ENCODE data around the gene BRS3. TPM values are rescaled to one million over a fixed set of nuclear protein-coding genes. Genes with fewer than 3 reads are reported as not detected.

Gene BRS3
- total and polyA plus RNA-seq, 9 of the 15 experiments (the other 6 are each of a cell fraction or from before 2014, with no cell fraction given): not detected

DNA sequence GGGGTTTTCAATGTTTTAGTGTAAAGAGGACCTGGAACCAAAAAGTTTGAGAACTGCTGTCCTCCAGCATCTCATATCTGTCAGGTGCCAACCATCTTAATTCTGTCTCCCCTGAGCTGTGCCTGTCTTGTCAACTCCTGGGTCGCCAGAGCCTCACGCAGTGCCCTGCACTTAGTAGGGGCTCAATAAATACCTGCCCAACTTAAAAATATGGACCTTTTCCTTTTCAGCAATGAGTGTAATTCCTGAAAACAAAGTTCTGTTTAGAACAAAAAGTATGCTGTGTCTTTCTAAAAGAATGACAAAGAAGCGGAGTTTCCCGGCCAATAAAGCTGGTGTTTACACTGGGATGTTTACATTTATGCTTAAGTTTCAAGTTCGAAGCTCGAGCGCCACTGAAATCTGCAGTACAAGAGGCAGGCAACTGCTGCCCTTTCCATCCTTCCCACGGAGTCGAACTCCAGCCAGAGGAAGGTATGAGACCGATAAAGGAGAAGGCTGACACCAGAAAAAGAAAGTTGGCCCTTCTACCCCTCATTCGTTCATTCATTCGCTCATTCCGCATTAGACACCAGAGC, 8.5 kb downstream of the BRS3 start:
- intact Hi-C loops (cut with micrococcal nuclease) (loop anchor here (5.0 to 10.0 kb wide), 3 partner anchors 186 to 331 kb away; no protein-coding TSS in a partner anchor), in situ Hi-C loops (cut with MboI) (no loop called here)
- Histone ChIP-seq H4K20me1 (replicated peaks; ENCODE audit: control insufficient read depth, insufficient read depth, low read length) (no peaks in the 10 kb centered on the region), H3K4me2 (ENCODE audit: insufficient read depth, low read length) (peak overlapping the region; percentile 96), H3K27ac (ENCODE audit: extremely low read depth, low read depth, low read length) (peak overlapping the region; percentile 92), H3K4me1 (replicated peaks in 1 of 2; ENCODE audit: control insufficient read depth in 2 of 2, insufficient read depth in 2 of 2, low read length in 2 of 2) (no peaks in the 10 kb centered on the region), H3K9ac (ENCODE audit: insufficient read depth in 1 of 2, low read depth in 2 of 2, low read length in 2 of 2) (peak overlapping the region; percentile 92 to 98; a peak in 3 of 4 replicates), H3K27me3 (ENCODE audit: control insufficient read depth in 2 of 2, insufficient read depth in 2 of 2, low read length in 2 of 2) (peaks cover 5% of the 10 kb centered on the region in 2 experiments; a peak in 3 of 5 replicates), H3K36me3 (ENCODE audit: control insufficient read depth, insufficient read depth, low read length) (peaks cover 15% of the 10 kb centered on the region), H3K79me2 (ENCODE audit: control insufficient read depth, insufficient read depth, low read length) (peaks cover 23% of the 10 kb centered on the region), H3K9me3 (replicated peaks; ENCODE audit: control insufficient read depth, insufficient read depth, low read depth, low read length) (no peaks in the 10 kb centered on the region), H3K4me3 (peak overlapping the region; percentile 83), H2AFZ (ENCODE audit: low read depth, low read length) (peak overlapping the region; percentile 98), H3K9me1 (ENCODE audit: control insufficient read depth, insufficient read depth, low read length) (no peaks in the 10 kb centered on the region)
- DNase-seq (ENCODE audit: extremely low read depth in 1 of 4, low spot score in 3 of 4): no peak
- BruUV-seq (replicated peaks): TSS peak; percentile 98
- FAIRE-seq: no peak
- ATAC-seq: no peak; the same call in 2 of the 3 replicates
- ChIA-PET CTCF (ENCODE audit: low intra/inter-chr PET ratio) (no interaction called here), POLR2A (no interaction called here)
- WGBS (ENCODE audit: insufficient coverage, low coverage, missing lambda C conversion rate): 0% methylated on average over 12 of the region's 13 CpGs
- no peak for TF ChIP-seq NFIC (IDR thresholded peaks at IDR 0.05)
- no peak for TF ChIP-seq SP1 (CRISPR knock-in tag; IDR thresholded peaks at IDR 0.05)
- no peak for TF ChIP-seq CREM (IDR thresholded peaks at IDR 0.05; ENCODE audit: low read depth)
- TF ChIP-seq GABPB1 (CRISPR knock-in tag; IDR thresholded peaks at IDR 0.05): no peak
- TF ChIP-seq MIER1 (IDR thresholded peaks at IDR 0.05; ENCODE audit: low read depth): no peak
- TF ChIP-seq ZNF24 (IDR thresholded peaks at IDR 0.05): peak; percentile 93
- TF ChIP-seq, protein P1, sequence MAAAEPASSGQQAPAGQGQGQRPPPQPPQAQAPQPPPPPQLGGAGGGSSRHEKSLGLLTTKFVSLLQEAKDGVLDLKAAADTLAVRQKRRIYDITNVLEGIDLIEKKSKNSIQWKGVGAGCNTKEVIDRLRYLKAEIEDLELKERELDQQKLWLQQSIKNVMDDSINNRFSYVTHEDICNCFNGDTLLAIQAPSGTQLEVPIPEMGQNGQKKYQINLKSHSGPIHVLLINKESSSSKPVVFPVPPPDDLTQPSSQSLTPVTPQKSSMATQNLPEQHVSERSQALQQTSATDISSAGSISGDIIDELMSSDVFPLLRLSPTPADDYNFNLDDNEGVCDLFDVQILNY (CRISPR knock-in tag; IDR thresholded peaks at IDR 0.05): no peak
- TF ChIP-seq PHF20 (IDR thresholded peaks at IDR 0.05; ENCODE audit: partially characterized antibody): no peak
- TF ChIP-seq, protein P2, sequence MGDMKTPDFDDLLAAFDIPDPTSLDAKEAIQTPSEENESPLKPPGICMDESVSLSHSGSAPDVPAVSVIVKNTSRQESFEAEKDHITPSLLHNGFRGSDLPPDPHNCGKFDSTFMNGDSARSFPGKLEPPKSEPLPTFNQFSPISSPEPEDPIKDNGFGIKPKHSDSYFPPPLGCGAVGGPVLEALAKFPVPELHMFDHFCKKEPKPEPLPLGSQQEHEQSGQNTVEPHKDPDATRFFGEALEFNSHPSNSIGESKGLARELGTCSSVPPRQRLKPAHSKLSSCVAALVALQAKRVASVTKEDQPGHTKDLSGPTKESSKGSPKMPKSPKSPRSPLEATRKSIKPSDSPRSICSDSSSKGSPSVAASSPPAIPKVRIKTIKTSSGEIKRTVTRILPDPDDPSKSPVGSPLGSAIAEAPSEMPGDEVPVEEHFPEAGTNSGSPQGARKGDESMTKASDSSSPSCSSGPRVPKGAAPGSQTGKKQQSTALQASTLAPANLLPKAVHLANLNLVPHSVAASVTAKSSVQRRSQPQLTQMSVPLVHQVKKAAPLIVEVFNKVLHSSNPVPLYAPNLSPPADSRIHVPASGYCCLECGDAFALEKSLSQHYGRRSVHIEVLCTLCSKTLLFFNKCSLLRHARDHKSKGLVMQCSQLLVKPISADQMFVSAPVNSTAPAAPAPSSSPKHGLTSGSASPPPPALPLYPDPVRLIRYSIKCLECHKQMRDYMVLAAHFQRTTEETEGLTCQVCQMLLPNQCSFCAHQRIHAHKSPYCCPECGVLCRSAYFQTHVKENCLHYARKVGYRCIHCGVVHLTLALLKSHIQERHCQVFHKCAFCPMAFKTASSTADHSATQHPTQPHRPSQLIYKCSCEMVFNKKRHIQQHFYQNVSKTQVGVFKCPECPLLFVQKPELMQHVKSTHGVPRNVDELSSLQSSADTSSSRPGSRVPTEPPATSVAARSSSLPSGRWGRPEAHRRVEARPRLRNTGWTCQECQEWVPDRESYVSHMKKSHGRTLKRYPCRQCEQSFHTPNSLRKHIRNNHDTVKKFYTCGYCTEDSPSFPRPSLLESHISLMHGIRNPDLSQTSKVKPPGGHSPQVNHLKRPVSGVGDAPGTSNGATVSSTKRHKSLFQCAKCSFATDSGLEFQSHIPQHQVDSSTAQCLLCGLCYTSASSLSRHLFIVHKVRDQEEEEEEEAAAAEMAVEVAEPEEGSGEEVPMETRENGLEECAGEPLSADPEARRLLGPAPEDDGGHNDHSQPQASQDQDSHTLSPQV (IDR thresholded peaks at IDR 0.05): no peak
- TF ChIP-seq MEIS2 (IDR thresholded peaks at IDR 0.05; ENCODE audit: partially characterized antibody): no peak
